GM18951 (cell line): Measurements from ENCODE around the gene PGAP1.

Experiments
- POLR2A ChIP-seq: IDR thresholded peaks from 4 replicates; pipeline ENCODE4 v1.6.1; 2011; ENCODE audit warnings: mild to moderate bottlenecking; ENCODE audit not compliant: insufficient read length, insufficient read depth; ENCODE audit errors: extremely low read depth
- in situ Hi-C: fragments of 300-500 bp; cut with MboI; formaldehyde crosslinking; loops from one replicate; pipeline ENCODE4 v1.12.0; 2022; ENCODE audit warnings: low sequenced_read_pairs, mixed read lengths, inconsistent platforms; ENCODE audit not compliant: unreplicated experiment

The PGAP1 gene

GRCh38 chr2:196900843-196901242, 25.7 kb downstream of the PGAP1 start:
- TF ChIP-seq POLR2A = no peak
- in situ Hi-C loops = no loop called here

- in situ Hi-C loops = no loop called here
- no peak for TF ChIP-seq POLR2A
Measured at GRCh38 chr2:196899976-196900375, 26.5 kb downstream of the PGAP1 start.

- TF ChIP-seq POLR2A = no peak
- in situ Hi-C loops = no loop called here
Measured at GRCh38 chr2:196891136-196891535, 35.4 kb downstream of the PGAP1 start.

- TF ChIP-seq POLR2A = no peak
- in situ Hi-C loops = no loop called here
Measured at GRCh38 chr2:196887431-196887830, 39.1 kb downstream of the PGAP1 start.

GRCh38 chr2:196884368-196884767, 42.1 kb downstream of the PGAP1 start:
- in situ Hi-C loops = no loop called here
- no peak for TF ChIP-seq POLR2A

- no peak for TF ChIP-seq POLR2A
- in situ Hi-C loops = no loop called here
Measured at GRCh38 chr2:196876364-196876763, 50.1 kb downstream of the PGAP1 start.

GRCh38 chr2:196875414-196875813, 51.1 kb downstream of the PGAP1 start:
- TF ChIP-seq POLR2A = no peak
- in situ Hi-C loops = no loop called here

GRCh38 chr2:196873511-196873910, 53.0 kb downstream of the PGAP1 start:
- no peak for TF ChIP-seq POLR2A
- in situ Hi-C loops = no loop called here

GRCh38 chr2:196854629-196855028, 71.9 kb downstream of the PGAP1 start:
- no peak for TF ChIP-seq POLR2A
- in situ Hi-C loops = no loop called here

GRCh38 chr2:196853301-196854087, 73.0 kb downstream of the PGAP1 start:
- no peak for TF ChIP-seq POLR2A
- in situ Hi-C loops = no loop called here

- no peak for TF ChIP-seq POLR2A
- in situ Hi-C loops = no loop called here
Measured at GRCh38 chr2:196851088-196851487, 75.4 kb downstream of the PGAP1 start.

GRCh38 chr2:196849895-196850294, 76.6 kb downstream of the PGAP1 start:
- in situ Hi-C loops = no loop called here
- no peak for TF ChIP-seq POLR2A

GRCh38 chr2:196846295-196846694, 80.2 kb downstream of the PGAP1 start:
- in situ Hi-C loops = no loop called here
- TF ChIP-seq POLR2A = no peak

- no peak for TF ChIP-seq POLR2A
- in situ Hi-C loops = no loop called here
Measured at GRCh38 chr2:196845371-196845770, 81.1 kb downstream of the PGAP1 start.

GRCh38 chr2:196840171-196840570, 86.3 kb downstream of the PGAP1 start:
- in situ Hi-C loops = no loop called here
- no peak for TF ChIP-seq POLR2A

- TF ChIP-seq POLR2A = no peak
- in situ Hi-C loops = no loop called here
Measured at GRCh38 chr2:196839574-196839973, 86.9 kb downstream of the PGAP1 start.
